BE2C (cell line): ENCODE results near the gene CDK6.

Experiments used
- DNase-seq: peaks from one replicate; pipeline ENCODE4 v3.0.0-alpha.2; 2020
- H3K27me3 ChIP-seq: fragments of 250-450 bp; sonication (Bioruptor Pico); 2 replicates; pipeline ENCODE4 v1.5.1; 2020; ENCODE audit warnings: mild to moderate bottlenecking
- H3K36me3 ChIP-seq: fragments of 250-450 bp; sonication (Bioruptor Pico); 2 replicates; pipeline ENCODE4 v1.5.1; 2020; ENCODE audit warnings: mild to moderate bottlenecking
- H3K4me1 ChIP-seq: fragments of 250-450 bp; sonication (Bioruptor Pico); 2 replicates; pipeline ENCODE4 v1.5.1; 2020
- H3K4me3 ChIP-seq: 2 replicates; pipeline ENCODE4 v1.5.1; 2011; ENCODE audit warnings: low read depth, low read length
- H3K9me3 ChIP-seq: fragments of 250-450 bp; sonication (Bioruptor Pico); 2 replicates; pipeline ENCODE4 v1.5.1; 2020
- TF ChIP-seq, protein P1 (sequence below): IDR thresholded peaks from 2 replicates; pipeline ENCODE4 v1.5.1; 2012; ENCODE audit warnings: mild to moderate bottlenecking, low read depth, low read length

The CDK6 gene

DNA sequence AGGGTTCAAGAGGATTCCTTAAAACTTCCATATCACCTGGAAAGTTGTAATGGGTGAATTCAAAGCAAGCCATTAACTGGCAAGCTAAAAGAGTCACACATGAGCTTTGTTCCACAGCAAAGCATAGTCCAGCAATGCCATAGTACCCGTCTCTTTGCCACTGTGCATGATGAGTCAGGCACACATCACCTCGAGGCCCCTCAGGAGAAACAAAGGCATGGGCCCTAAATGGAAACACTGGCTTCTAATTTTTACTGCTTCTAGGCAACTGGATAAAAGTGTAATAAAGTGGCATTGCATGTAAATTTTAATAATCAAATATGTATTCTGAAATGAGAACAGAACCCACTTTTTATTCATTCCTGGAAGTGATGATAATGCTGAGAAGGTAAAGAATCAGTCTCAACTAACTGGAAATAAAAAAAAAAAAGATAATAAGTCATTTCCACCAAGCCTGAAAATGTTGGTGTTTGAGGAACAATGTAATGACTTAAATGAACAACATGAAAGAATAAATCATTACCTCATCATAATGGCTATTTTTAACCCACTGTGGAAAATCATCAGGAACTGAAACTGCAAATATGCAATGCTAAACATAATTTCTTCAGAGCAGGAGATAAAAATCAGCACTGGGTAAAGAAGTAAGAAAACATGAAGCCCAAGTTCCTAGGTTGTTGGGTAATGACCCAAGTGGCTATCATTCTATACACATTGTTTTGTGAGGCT is 104.9 kb downstream of the CDK6 start:
- peaks cover 15% of the 10 kb centered on the region for H3K4me1 ChIP-seq
- TF ChIP-seq, protein P1, sequence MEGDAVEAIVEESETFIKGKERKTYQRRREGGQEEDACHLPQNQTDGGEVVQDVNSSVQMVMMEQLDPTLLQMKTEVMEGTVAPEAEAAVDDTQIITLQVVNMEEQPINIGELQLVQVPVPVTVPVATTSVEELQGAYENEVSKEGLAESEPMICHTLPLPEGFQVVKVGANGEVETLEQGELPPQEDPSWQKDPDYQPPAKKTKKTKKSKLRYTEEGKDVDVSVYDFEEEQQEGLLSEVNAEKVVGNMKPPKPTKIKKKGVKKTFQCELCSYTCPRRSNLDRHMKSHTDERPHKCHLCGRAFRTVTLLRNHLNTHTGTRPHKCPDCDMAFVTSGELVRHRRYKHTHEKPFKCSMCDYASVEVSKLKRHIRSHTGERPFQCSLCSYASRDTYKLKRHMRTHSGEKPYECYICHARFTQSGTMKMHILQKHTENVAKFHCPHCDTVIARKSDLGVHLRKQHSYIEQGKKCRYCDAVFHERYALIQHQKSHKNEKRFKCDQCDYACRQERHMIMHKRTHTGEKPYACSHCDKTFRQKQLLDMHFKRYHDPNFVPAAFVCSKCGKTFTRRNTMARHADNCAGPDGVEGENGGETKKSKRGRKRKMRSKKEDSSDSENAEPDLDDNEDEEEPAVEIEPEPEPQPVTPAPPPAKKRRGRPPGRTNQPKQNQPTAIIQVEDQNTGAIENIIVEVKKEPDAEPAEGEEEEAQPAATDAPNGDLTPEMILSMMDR, result no peak
- DNase-seq, result no peak

DNA sequence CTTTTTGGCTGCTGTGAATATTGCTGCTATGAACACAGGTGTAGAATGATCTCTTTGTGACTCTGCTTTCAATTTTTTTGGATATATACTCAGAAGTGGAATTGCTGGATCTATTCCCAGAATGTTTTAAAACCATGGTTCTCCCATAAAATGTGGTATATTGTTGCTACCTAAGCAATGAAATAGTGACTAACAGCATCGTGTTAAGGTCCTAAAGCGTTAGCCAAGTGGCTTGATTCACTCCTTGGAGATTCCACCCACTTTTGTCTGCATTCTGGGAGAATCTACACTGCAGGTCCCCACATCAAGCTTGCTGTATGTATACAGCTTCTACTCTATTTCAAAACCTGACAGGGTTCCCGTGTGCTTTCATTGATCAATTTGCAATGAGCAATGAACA is 105.6 kb downstream of the CDK6 start:
- TF ChIP-seq, protein P1, result no peak
- DNase-seq, result no peak
- Histone ChIP-seq H3K9me3 (no peaks in the 10 kb centered on the region), H3K27me3 (no peaks in the 10 kb centered on the region), H3K4me1 (peaks cover 15% of the 10 kb centered on the region), H3K4me3 (no peak overlapping the region), H3K36me3 (peaks cover 11% of the 10 kb centered on the region)

More for the DNA sequence above, 104.9 kb downstream of the CDK6 start:
- H3K27me3 ChIP-seq, result no peaks in the 10 kb centered on the region
- no peak overlapping the region for H3K4me3 ChIP-seq
- peaks cover 7% of the 10 kb centered on the region for H3K36me3 ChIP-seq
- no peaks in the 10 kb centered on the region for H3K9me3 ChIP-seq

DNA sequence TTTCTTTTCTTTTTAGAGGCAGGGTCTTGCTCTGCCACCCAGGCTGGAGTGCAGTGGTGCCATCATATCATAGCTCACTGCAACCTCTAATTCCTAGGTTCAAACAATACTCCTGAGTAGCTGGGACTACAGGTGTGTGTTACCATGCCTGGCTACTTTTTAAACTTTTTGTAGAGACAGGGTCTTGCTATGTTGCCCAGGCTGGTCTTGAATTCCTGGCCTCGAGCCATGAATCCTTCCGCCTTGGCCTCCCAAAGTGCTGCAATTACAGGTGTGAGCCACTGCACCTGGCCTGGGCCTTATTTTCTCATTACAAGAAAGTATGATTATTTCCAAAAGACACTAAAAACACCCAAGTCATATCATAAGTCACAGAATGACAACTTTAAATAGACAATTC is 106.6 kb downstream of the CDK6 start:
- H3K4me1 ChIP-seq, result peaks cover 15% of the 10 kb centered on the region
- TF ChIP-seq, protein P1, result no peak
- H3K9me3 ChIP-seq, result no peaks in the 10 kb centered on the region
- H3K36me3 ChIP-seq, result peaks cover 22% of the 10 kb centered on the region
- no peak for DNase-seq
- no peaks in the 10 kb centered on the region for H3K27me3 ChIP-seq
- no peak overlapping the region for H3K4me3 ChIP-seq

DNA sequence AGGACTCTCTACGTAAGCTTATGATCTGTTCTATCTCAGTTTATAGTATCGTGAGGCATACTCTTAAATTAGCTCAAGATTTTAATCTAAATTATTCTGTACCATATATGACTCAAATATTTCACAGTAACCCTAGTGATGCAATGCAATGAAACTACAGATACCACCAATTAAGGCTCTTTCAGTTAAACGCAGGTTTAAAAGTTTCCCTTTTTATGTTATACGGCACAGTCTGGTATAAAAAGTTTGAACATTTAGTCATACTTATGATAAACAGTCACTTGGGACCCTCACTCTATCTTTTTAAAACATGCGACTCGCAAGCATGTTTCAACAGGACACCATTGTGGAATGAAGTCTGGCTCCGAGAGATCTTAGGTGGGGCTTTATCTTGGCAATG is 107.2 kb downstream of the CDK6 start:
- no peaks in the 10 kb centered on the region for H3K27me3 ChIP-seq
- H3K4me1 ChIP-seq, result peaks cover 16% of the 10 kb centered on the region
- peaks cover 26% of the 10 kb centered on the region for H3K36me3 ChIP-seq

DNA sequence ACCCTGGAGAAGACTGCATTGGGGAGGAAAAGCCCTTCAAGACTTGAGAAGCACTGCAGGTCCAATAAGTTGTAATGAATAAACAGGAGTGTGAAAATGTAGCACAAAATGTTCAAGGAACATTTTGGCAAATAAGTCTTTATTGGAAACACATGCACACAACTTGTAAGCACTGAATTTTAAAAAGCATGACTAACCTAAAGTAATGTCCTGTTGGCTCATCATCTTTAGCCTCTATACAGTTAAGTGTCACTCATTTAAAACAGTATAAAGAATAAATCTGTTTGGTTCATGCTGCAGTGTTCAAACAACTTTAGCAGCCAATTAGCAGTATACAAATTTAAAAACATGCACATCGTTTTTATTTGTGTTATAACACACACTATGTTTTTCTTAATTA is 108.6 kb downstream of the CDK6 start:
- Histone ChIP-seq H3K9me3 (no peaks in the 10 kb centered on the region), H3K4me3 (no peak overlapping the region), H3K4me1 (peaks cover 13% of the 10 kb centered on the region), H3K27me3 (no peaks in the 10 kb centered on the region), H3K36me3 (peaks cover 34% of the 10 kb centered on the region)
- DNase-seq, result no peak
- TF ChIP-seq, protein P1, result no peak

More for the DNA sequence above, 107.2 kb downstream of the CDK6 start:
- H3K9me3 ChIP-seq, result no peaks in the 10 kb centered on the region
- DNase-seq, result no peak
- H3K4me3 ChIP-seq, result no peak overlapping the region
- TF ChIP-seq, protein P1, result no peak

DNA sequence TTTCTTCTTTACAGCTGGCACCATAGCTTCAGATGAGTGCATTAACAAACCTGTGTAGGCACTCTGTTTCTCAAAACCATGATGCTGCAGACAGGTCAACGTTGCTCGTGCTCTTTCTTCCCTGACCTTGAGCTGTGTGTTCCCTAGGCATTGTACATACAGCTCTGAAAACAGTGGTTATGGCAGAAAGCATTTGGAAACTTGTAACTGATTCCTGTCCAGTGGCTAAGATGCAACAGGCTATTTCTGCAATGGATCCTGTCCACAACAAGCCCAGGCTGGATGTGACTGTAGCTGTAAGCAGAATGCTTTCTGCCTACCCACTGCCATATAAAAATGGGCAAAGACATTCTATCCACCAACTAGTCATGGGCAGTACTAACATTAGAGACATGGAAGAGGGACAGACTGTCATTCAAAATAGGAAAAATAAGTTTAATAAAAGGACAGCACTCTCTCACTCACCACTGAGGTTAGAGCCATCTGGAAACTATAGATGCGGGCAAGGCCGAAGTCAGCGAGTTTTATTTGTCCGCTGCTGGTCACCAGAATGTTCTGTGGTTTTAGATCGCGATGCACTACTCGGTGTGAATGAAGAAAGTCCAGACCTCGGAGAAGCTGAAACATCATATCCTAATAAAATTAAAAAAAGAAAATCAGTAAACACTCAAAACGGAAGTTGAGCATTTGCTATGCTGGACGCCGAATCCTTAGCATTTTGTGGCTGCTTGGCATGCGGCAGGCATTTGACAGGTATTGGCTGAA is 111.0 kb downstream of the CDK6 start:
- Histone ChIP-seq H3K27me3 (no peaks in the 10 kb centered on the region), H3K36me3 (peaks cover 29% of the 10 kb centered on the region), H3K9me3 (no peaks in the 10 kb centered on the region), H3K4me1 (peaks cover 9% of the 10 kb centered on the region), H3K4me3 (no peak overlapping the region)
- TF ChIP-seq, protein P1, result no peak
- no peak for DNase-seq
